Transverse colon (tissue), 4 donors: Measurements from ENCODE around the gene CHM.

Experiments
- CTCF ChIP-seq, 5 experiments: fragments of 200-600 bp in 3 of 5; fragments of 450-650 bp in 2 of 5; sonication (generic) in 3 of 5; IDR thresholded peaks; 1 replicate in 2 of 5; 2 replicates in 3 of 5; pipeline ENCODE4 v1.5.1; 2016 to 2017; ENCODE audit warnings: antibody characterized with exemption in 5 of 5, inconsistent platforms in 3 of 5, mild to moderate bottlenecking in 2 of 5, moderate library complexity in 1 of 5
- EP300 ChIP-seq: sonication (generic); formaldehyde crosslinking; IDR thresholded peaks from one replicate; pipeline ENCODE4 v1.6.1; 2017; ENCODE audit warnings: antibody characterized with exemption, low read depth
- POLR2A ChIP-seq: fragments of 450-650 bp; IDR thresholded peaks from one replicate; pipeline ENCODE4 v1.6.1; 2016; ENCODE audit warnings: antibody characterized with exemption, mild to moderate bottlenecking, moderate library complexity
- POLR2AphosphoS5 ChIP-seq, 3 donors: sonication (generic); formaldehyde crosslinking; IDR thresholded peaks; one replicate each; pipeline ENCODE4 v1.6.1; 2016; ENCODE audit warnings: antibody characterized with exemption in 3 of 3

GRCh38 chrX:85897362-85898126 lies 149.8 kb downstream of the CHM start:
- TF ChIP-seq POLR2AphosphoS5 (IDR thresholded peaks at IDR 0.05), result no peak
- no peak for TF ChIP-seq CTCF (IDR thresholded peaks at IDR 0.05)
- no peak for TF ChIP-seq EP300
- no peak for TF ChIP-seq POLR2A
